A549 (cell line): ENCODE results near the gene NLGN2. TPM values are rescaled to one million over a fixed set of nuclear protein-coding genes. Genes with fewer than 3 reads are reported as not detected.

Experiments used
- ATAC-seq, 2 experiments: fragments of 200-7000 bp in 1 of 2; fragments of >200 bp in 1 of 2; cut with Nextera tagmentation in 1 of 2; cut with Tn5 transposase in 1 of 2; 3 replicates each; pipeline versions ENCODE4 v1.8.0 to v1.9.1; 2018 to 2020; ENCODE audit warnings: mild to moderate bottlenecking in 1 of 2, moderate library complexity in 1 of 2
- CTCF ChIA-PET: fragments of 300-600 bp; sonication (Branson Sonifier 250); formaldehyde crosslinking; extraction: SDS; loops from one replicate; lab custom pipeline; 2021; ENCODE audit warnings: antibody characterized with exemption, inconsistent platforms; lab: Yijun Ruan, JAX
- POLR2A ChIA-PET: fragments of 350-600 bp; formaldehyde crosslinking; extraction: SDS; loops from one replicate; lab custom pipeline; 2021; ENCODE audit warnings: antibody characterized with exemption, inconsistent platforms; lab: Yijun Ruan, JAX
- DNase-seq, 2 experiments: peaks; one replicate each; pipeline versions ENCODE4 v3.0.0 to v3.0.0-alpha.2; 2011 to 2016; ENCODE audit warnings: low read depth in 1 of 2, low spot score in 1 of 2
- FAIRE-seq: peaks from 2 replicates; lab custom pipeline; 2011; peaks lifted over from hg19 to GRCh38; lab: Jason Lieb, UNC
- H3K27ac ChIP-seq, 2 experiments: fragments of >200 bp; sonication (Bioruptor Twin); formaldehyde crosslinking; 3 replicates each; pipeline ENCODE4 v1.5.1; 2016 to 2017
- H3K4me1 ChIP-seq: fragments of >200 bp; sonication (Bioruptor Twin); formaldehyde crosslinking; 3 replicates; pipeline ENCODE4 v1.6.1; 2016
- H3K4me2 ChIP-seq: fragments of >200 bp; sonication (Bioruptor Twin); formaldehyde crosslinking; 3 replicates; pipeline ENCODE4 v1.6.1; 2016
- H3K4me3 ChIP-seq: fragments of >200 bp; sonication (Bioruptor Twin); formaldehyde crosslinking; 3 replicates; pipeline ENCODE4 v1.5.1; 2016
- H3K9me3 ChIP-seq: fragments of >200 bp; sonication (Bioruptor Twin); formaldehyde crosslinking; 3 replicates; pipeline ENCODE4 v1.6.1; 2016
- BCL3 ChIP-seq: fragments of >200 bp; sonication (Bioruptor Twin); formaldehyde crosslinking; IDR thresholded peaks from 3 replicates; pipeline ENCODE4 v1.6.1; 2016
- CBX2 ChIP-seq: fragments of 200-600 bp; sonication (generic); IDR thresholded peaks from 2 replicates; pipeline ENCODE4 v1.6.1; 2016; ENCODE audit warnings: low read depth, mild to moderate bottlenecking, borderline replicate concordance
- CBX8 ChIP-seq: fragments of 200-600 bp; sonication (generic); IDR thresholded peaks from 2 replicates; pipeline ENCODE4 v1.6.1; 2016
- CEBPB ChIP-seq, 2 experiments: fragments of >200 bp in 1 of 2; sonication (Bioruptor Twin) in 1 of 2; formaldehyde crosslinking in 1 of 2; IDR thresholded peaks; 2 replicates each; pipeline ENCODE4 v1.6.1; 2012 to 2016
- CHD4 ChIP-seq: fragments of 200-600 bp; sonication (generic); IDR thresholded peaks from 2 replicates; pipeline ENCODE4 v1.6.1; 2016; ENCODE audit warnings: antibody characterized with exemption, mild to moderate bottlenecking, borderline replicate concordance
- E2F6 ChIP-seq: IDR thresholded peaks from 2 replicates; pipeline ENCODE4 v1.6.1; 2012; ENCODE audit warnings: low read depth, borderline replicate concordance
- EHF ChIP-seq: fragments of 250-450 bp; sonication (Bioruptor Pico); IDR thresholded peaks from 2 replicates; pipeline ENCODE4 v1.5.0; 2020; ENCODE audit warnings: mild to moderate bottlenecking
- ELK1 ChIP-seq: fragments of 150-350 bp; IDR thresholded peaks from 2 replicates; pipeline ENCODE4 v1.6.1; 2014; ENCODE audit warnings: low read depth, mild to moderate bottlenecking, low read length
- FOSL2 ChIP-seq, 2 experiments: fragments of 450-650 bp in 1 of 2; fragments of >200 bp in 1 of 2; sonication (Bioruptor Twin) in 1 of 2; formaldehyde crosslinking; IDR thresholded peaks; 2 replicates each; pipeline versions ENCODE4 v1.5.0 to v1.6.1; 2016 to 2020; ENCODE audit warnings: mild to moderate bottlenecking in 1 of 2, moderate library complexity in 1 of 2
- FOXS1 ChIP-seq: fragments of 250-450 bp; sonication (Bioruptor Pico); IDR thresholded peaks from 2 replicates; pipeline ENCODE4 v1.5.0; 2020; ENCODE audit warnings: mild to moderate bottlenecking, moderate library complexity
- HDAC2 ChIP-seq: fragments of 200-600 bp; sonication (generic); IDR thresholded peaks from 2 replicates; pipeline ENCODE4 v1.6.1; 2016
- HEYL ChIP-seq: fragments of 250-450 bp; sonication (Bioruptor Pico); IDR thresholded peaks from 2 replicates; pipeline ENCODE4 v1.8.0; 2021; ENCODE audit warnings: mild to moderate bottlenecking, moderate library complexity
- HOXA7 ChIP-seq: fragments of 250-450 bp; sonication (Bioruptor Pico); IDR thresholded peaks from 2 replicates; pipeline ENCODE4 v1.5.0; 2020; ENCODE audit warnings: mild to moderate bottlenecking, moderate library complexity
- MAX ChIP-seq: IDR thresholded peaks from 2 replicates; pipeline ENCODE4 v1.6.1; 2012
- NFE2L2 ChIP-seq: fragments of 150-350 bp; conservative IDR thresholded peaks from 2 replicates; pipeline ENCODE4 v1.6.1; 2014; ENCODE audit warnings: low read length
- PHF8 ChIP-seq: fragments of 200-600 bp; sonication (generic); IDR thresholded peaks from 2 replicates; pipeline ENCODE4 v1.6.1; 2016; ENCODE audit warnings: low read depth, mild to moderate bottlenecking, antibody characterized with exemption, moderate library complexity, borderline replicate concordance
- POLR2AphosphoS2 ChIP-seq: conservative IDR thresholded peaks from 2 replicates; pipeline ENCODE4 v1.6.1; 2012; ENCODE audit warnings: low read length, improper control_type of control experiment, inconsistent platforms
- RAD21 ChIP-seq, 2 experiments: fragments of >200 bp in 1 of 2; sonication (Bioruptor Twin) in 1 of 2; formaldehyde crosslinking in 1 of 2; IDR thresholded peaks in 1 of 2; conservative IDR thresholded peaks in 1 of 2; 2 replicates in 1 of 2; 3 replicates in 1 of 2; pipeline ENCODE4 v1.6.1; 2012 to 2018; ENCODE audit warnings: inconsistent platforms in 1 of 2
- RFX5 ChIP-seq: fragments of 450-650 bp; IDR thresholded peaks from 2 replicates; pipeline ENCODE4 v1.7.1; 2014; ENCODE audit warnings: antibody characterized with exemption, mild to moderate bottlenecking, moderate library complexity
- RNF2 ChIP-seq: fragments of 200-600 bp; sonication (generic); IDR thresholded peaks from 2 replicates; pipeline ENCODE4 v1.6.1; 2016; ENCODE audit warnings: low read depth, mild to moderate bottlenecking, antibody characterized with exemption, moderate library complexity, borderline replicate concordance
- TFCP2L1 ChIP-seq: fragments of 250-450 bp; sonication (Bioruptor Pico); IDR thresholded peaks from 2 replicates; pipeline ENCODE4 v1.5.0; 2021; ENCODE audit warnings: mild to moderate bottlenecking
- ZSCAN20 ChIP-seq: fragments of 250-450 bp; sonication (Bioruptor Pico); IDR thresholded peaks from 2 replicates; pipeline ENCODE4 v1.8.0; 2022; ENCODE audit warnings: mild to moderate bottlenecking, moderate library complexity
- WGBS: methylation state at CpG from one replicate; pipeline ENCODE4 v1.1.6; 2017; ENCODE audit errors: missing lambda C conversion rate; 5-methylcytosine and 5-hydroxymethylcytosine counted together
- polyA plus RNA-seq, 4 experiments: library from polyadenylated mRNA; depleted of rRNA in 3 of 4; stranded (reverse); fragments of >200 nt; fragmentation: RNase III in 1 of 4; extraction: RNeasy Plus Mini Kit Qiagen cat#74134 plus additional on column Dnase treatment in 1 of 4; gene quantifications; 2 replicates in 3 of 4; 3 replicates in 1 of 4; pipeline ENCODE4 v1.2.3, GENCODE V29; 2011 to 2017

The NLGN2 gene
- polyA plus RNA-seq, 2 of the 4 experiments (the other 2 are of a cell fraction): 4.1 to 27.5 TPM

- ChIA-PET CTCF (interaction anchor here (1.0 to 30.1 kb wide), 5 partner anchors 11 to 118 kb away, joined by 3 to 342 read pairs (median 17); partner anchors contain the start of genes CHRNB1, FGF11, TMEM102 and TMEM95), POLR2A (interaction anchor here (0.6 to 0.7 kb wide), 2 partner anchors 20 to 21 kb away, joined by 3 to 7 read pairs; partner anchors contain the start of gene POLR2A)
- TF ChIP-seq RNF2: no peak
- TF ChIP-seq PHF8: no peak
- no peak for TF ChIP-seq CBX2
- TF ChIP-seq BCL3: no peak
- no peak for TF ChIP-seq RFX5
- TF ChIP-seq HOXA7 (CRISPR knock-in tag): no peak
- TF ChIP-seq EHF: no peak
- no peak for TF ChIP-seq FOSL2 (IDR thresholded peaks at IDR 0.05)
- no peak for TF ChIP-seq FOSL2 (CRISPR knock-in tag; IDR thresholded peaks at IDR 0.05)
- no peak for TF ChIP-seq CEBPB (IDR thresholded peaks at IDR 0.05)
- no peak for TF ChIP-seq MAX
- TF ChIP-seq ELK1: no peak
- no peak for TF ChIP-seq FOXS1 (CRISPR knock-in tag)
- DNase-seq: no peak
- no peaks in the 10 kb centered on the region for H3K9me3 ChIP-seq
- no peak for FAIRE-seq
- H3K4me2 ChIP-seq: no peak overlapping the region
- 97% methylated on average over 9 of the region's 9 CpGs for WGBS
- peaks cover 19% of the 10 kb centered on the region for H3K4me1 ChIP-seq
- no peak overlapping the region for H3K27ac ChIP-seq
- no peak for ATAC-seq
- H3K4me3 ChIP-seq: no peak overlapping the region
Observed at GRCh38 chr17:7464081-7464480, 56.4 kb downstream of the NLGN2 start.

GRCh38 chr17:7465597-7466275 lies 58.1 kb downstream of the NLGN2 start:
- H3K9me3 ChIP-seq: no peaks in the 10 kb centered on the region
- H3K4me1 ChIP-seq: peaks cover 24% of the 10 kb centered on the region
- TF ChIP-seq HDAC2 (no peak), CEBPB (IDR thresholded peaks at IDR 0.05) (no peak), POLR2AphosphoS2 (no peak), TFCP2L1 (CRISPR knock-in tag) (no peak), HEYL (CRISPR knock-in tag) (no peak), E2F6 (no peak), FOXS1 (CRISPR knock-in tag) (no peak), RNF2 (no peak), CBX8 (no peak), RAD21 (conservative IDR thresholded peaks at IDR 0.05 in 1 of 2, IDR thresholded peaks at IDR 0.05 in 1 of 2) (no peak), FOSL2 (IDR thresholded peaks at IDR 0.05) (no peak), FOSL2 (CRISPR knock-in tag; IDR thresholded peaks at IDR 0.05) (no peak), NFE2L2 (no peak), ZSCAN20 (no peak), CHD4 (no peak)
- H3K4me3 ChIP-seq: no peak overlapping the region
- POLR2A ChIA-PET: interaction anchor here (1.7 kb wide), 1 partner anchor 14 kb away, joined by 6 read pairs; the partner anchor contains the start of gene ZBTB4
- WGBS: 95% methylated on average over 31 of the region's 33 CpGs
- no peak for DNase-seq
- CTCF ChIA-PET: interaction anchor here (0.6 to 30.1 kb wide), 8 partner anchors 9 to 111 kb away, joined by 3 to 342 read pairs (median 3); partner anchors contain the start of genes CHRNB1, FGF11, TMEM102 and TMEM95
- H3K4me2 ChIP-seq: no peak overlapping the region
- H3K27ac ChIP-seq: no peak overlapping the region; a peak in 1 of 6 replicates
- ATAC-seq: no peak
- no peak for FAIRE-seq
